Fibroblast of skin of back (primary cell): Measurements from ENCODE around the gene AKNA.

ENCODE experiments used
- DNase-seq: peaks from one replicate; pipeline ENCODE4 v3.0.0-alpha.2; 2013

Gene AKNA

GRCh38 chr9:114394523-114395333 is 6.9 kb upstream of the AKNA start:
- DNase-seq, result no peak

DNA sequence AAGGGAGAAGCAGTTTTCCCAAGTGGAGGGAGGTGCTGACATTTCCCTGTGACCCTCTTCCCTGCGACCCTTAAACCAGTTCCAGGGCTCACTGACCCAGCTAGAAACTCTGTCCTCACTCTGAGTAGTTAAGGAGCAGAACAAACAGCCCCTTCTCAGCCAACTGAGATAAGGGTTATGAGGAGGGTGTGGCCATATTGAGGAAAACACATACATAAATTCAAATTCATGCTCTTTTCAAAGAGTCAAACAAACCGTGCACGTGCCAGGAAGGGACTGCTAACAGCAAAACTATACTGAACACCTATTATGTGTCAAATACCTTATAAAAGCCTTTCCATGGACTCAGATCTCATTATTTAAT is 4.9 kb upstream of the AKNA start:
- no peak for DNase-seq

GRCh38 chr9:114390952-114391351 is 3.2 kb upstream of the AKNA start:
- no peak for DNase-seq

DNA sequence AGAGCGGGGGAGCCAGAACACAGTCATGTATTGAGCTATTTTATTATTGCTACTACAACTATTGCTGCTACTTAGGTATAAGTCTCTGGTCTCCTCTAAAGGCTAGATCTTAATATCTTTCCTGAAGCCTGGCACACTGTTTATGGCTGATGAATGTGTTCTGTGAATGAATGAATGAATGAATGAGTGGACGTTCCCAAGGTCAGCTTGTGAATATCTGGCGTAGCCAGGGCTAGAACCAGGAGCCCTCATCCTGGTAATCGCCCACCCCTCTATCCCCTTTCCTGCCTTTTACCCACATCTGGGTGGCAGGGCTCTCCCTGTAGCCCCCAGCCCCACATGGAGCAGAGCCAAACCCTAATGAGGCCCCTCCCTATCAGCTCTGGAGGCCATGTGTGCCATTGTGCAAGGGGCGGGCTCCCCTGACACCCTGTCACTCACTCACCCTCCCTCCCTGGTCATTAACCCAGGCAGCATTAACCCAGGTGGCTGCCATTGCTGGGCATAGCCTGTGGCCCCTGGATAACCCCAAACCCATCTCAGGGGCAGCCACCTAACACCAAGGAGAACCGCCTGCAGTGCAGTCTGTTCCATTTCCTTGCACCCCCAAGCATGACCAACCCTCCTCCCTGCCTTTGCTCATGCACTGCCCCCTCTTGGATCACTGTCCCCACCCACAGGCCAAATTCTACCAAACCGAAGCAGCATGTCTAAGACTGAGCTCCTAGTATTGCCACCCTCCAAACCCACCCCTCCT is 2.0 kb upstream of the AKNA start:
- DNase-seq, result no peak

- DNase-seq, result no peak
These were observed 1.1 kb upstream of the AKNA start for GRCh38 chr9:114388764-114389375.

- no peak for DNase-seq
These were observed 538 bp upstream of the AKNA start for GRCh38 chr9:114388357-114388682.

DNA sequence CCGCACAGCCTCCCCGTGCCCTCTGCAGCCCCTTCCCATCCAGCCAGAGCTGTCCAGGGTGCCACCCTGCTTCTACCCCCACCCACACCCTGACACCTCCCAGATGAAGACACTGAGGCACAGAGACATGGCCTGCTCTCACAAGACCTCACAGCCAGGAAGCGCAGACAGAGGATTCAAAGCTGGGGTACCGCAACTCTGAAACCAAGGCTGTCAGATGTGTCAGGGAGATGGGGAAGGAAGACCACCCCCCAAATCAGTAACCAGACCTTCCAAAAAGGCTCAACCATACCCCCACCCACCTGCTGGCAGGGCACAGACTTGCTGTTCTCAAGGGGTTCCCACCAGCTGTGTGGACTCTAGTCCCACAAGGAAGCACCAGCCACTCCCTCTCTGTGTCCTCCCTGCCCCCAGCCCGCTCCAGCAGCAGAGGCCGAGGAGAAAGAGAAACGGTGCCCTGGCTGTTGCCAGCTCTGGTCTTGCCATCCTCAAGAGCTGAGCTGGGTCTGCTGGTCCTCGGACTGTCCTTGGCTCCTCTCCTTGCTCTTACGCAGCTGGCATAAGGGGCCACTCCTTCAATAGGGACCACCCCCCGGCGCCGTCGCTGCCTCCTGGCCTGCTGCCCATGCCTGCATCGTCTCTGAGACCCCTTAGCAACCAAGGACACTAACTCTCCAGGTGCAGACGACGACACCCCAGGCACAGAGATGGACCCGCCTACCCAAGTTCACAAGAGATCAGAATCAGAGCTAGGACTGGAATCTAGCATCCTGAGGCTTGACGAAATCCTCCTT is 699 bp downstream of the AKNA start:
- peak; percentile 18 for DNase-seq

DNA sequence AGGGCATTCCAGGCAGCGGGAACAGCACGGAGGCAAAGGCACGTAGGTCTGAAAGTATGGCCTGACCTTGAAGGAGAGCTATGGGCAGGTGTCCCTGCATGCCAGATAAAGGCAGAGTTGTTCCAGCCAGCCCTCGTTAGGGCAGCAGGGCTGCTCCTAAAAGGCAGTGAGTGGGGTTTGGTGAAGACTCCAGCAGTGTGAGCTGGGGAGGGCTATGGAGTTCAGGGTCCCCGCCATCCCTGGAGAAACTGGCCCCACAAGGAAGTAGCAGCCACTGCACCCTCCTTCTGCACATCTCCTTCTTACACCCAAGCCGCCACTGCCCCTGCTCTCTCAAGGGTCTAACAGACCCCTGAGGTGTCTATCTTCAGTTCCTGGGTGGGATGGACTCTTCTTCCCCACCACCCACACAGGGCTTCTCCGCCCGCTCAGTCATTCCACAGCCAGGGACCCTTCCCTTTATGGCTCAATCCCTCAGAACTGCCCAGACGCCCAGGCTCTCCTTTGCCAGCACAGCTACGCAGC is 1.4 kb downstream of the AKNA start:
- DNase-seq, result no peak

GRCh38 chr9:114385397-114386181 is 2.2 kb downstream of the AKNA start:
- peak; percentile 92 for DNase-seq

GRCh38 chr9:114384836-114385396 is 2.9 kb downstream of the AKNA start:
- no peak for DNase-seq

- DNase-seq, result no peak
These were observed 3.4 kb downstream of the AKNA start for GRCh38 chr9:114384341-114384740.

GRCh38 chr9:114383521-114384231 is 4.1 kb downstream of the AKNA start:
- DNase-seq, result peak; percentile 93

- no peak for DNase-seq
These were observed 4.9 kb downstream of the AKNA start for GRCh38 chr9:114382699-114383520.

DNA sequence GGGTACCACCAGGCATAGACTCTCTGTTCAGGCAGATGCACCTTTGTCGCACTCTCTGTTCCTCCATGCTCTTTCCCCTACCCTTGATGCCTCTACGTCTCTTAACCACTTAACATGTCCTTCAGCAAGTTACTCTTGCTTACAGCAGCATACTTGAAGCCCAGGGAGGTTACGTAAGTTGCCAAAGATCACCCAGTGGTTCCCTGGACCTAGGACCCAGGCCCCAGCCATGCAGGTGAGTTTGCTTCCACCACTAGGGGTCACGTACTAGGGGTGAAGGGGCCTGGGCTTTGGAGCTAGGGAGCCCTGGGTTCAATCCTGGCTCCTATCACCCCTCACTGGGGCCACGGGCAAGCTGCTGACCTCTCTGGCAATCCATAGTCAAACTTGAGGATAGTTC is 8.9 kb downstream of the AKNA start:
- DNase-seq, result no peak

DNA sequence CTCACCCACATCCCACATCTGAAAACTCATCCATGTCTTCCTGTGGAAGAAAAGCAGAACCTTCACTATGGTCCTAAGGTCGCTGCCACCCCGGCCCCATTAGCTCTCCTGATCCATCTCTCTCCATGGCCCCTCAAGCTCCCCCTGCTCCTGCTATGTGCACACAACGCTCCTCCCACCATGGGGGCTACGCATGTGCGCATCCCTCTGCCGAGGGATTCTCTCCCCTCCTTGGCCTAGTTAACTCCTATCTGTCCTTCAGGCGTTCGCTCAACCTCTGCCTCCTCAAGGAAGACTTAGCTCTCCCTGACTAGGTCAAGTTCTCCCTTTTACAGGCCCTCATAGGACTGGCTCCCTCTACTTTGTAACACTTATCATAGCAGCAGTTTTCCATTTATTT is 9.8 kb downstream of the AKNA start:
- DNase-seq, result no peak

DNA sequence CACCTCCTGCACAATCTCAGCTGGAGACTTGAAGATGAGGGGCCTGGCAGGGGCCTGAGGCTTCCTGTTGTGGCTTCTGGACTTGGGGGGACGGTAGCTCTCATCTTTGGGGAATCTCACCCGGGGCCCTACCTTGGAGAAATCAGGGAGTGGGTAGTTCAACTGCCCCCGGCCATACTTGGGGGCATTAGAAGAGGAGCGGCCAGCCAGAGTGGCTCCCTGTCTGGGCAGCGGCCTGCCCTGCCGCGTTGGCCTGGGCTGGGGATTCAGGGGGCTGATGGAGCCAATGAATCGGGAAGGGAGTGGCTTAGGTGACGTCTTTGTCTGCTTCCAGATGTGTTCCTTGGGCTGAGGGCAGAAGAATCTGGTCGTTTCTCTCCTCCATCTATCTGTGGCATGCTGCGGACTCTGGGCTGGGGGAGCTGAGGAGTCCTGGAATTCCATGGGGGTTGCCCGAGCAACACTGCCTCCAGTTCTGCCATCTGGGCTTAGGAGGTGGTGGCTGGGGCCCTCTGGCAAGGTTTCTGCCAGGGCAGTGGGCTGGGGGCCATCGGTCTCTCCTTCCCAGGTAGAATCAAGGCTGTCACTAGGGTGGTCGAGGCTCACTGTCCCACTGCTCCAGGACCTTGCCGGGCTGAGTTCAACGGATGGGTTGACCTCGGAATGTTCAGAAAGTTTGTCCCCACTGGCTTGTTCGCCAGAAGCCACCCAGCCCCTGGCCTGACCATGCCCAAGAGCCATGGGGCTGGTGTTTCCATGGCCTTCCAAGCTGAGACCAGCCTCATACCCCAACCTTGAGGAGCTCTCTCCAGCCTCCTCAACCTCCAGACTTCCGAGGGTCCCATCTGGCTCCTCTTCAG is 11.0 kb downstream of the AKNA start:
- DNase-seq, result no peak

GRCh38 chr9:114375386-114376175 is 12.2 kb downstream of the AKNA start:
- DNase-seq, result no peak

DNA sequence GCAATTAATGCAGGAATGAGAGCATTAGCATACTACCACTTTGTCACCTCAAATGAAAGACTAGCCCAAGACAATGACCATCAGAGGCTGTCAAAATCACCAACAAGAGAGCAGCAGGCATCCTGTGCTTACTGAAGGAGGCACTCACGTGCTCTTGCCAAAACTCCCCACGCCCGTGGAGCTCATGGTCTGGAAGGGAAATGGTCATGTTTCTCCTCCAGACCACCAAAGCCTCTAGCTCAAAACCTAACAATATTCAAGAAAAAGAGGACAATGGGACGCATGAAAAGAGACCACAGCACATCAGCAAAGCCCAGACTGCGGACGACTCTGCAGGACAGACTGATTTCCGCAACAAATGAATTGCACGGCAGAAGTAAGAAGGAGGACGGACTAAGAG is 12.8 kb downstream of the AKNA start:
- no peak for DNase-seq
